ENCODE results near the gene ARMH3. TPM values are rescaled to one million over a fixed set of nuclear protein-coding genes. Genes with fewer than 3 reads are reported as not detected.

ARMH3 gene
- total RNA-seq, 4 donors from 2014 or later: 11.9 to 18.4 (median 17.9) TPM

DNA sequence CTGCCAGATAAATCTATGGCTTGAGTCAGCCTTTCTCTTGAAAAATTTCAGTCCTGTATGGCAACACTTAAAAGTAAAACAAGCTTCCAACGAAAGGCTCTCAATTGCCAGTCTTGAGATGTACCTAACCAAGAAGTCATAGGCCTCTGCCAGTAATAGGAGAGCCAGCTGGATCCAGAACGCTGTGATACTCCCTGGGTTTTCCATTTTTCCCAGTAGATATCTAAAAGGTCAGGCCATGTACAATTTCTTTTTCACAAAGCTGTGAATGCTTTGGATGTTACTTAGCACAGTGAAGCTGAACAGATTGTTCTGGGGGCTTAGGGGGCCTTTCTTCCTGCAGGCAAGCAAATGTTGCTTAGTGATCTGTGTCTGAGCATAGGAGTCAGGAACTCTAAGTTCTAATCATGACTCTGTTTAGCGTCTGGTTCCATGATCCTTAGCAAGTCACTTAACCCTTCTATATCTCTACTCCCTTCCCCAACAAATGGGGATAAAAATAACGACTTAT lies 86.5 kb downstream of the ARMH3 start:
- TF ChIP-seq, protein P1, sequence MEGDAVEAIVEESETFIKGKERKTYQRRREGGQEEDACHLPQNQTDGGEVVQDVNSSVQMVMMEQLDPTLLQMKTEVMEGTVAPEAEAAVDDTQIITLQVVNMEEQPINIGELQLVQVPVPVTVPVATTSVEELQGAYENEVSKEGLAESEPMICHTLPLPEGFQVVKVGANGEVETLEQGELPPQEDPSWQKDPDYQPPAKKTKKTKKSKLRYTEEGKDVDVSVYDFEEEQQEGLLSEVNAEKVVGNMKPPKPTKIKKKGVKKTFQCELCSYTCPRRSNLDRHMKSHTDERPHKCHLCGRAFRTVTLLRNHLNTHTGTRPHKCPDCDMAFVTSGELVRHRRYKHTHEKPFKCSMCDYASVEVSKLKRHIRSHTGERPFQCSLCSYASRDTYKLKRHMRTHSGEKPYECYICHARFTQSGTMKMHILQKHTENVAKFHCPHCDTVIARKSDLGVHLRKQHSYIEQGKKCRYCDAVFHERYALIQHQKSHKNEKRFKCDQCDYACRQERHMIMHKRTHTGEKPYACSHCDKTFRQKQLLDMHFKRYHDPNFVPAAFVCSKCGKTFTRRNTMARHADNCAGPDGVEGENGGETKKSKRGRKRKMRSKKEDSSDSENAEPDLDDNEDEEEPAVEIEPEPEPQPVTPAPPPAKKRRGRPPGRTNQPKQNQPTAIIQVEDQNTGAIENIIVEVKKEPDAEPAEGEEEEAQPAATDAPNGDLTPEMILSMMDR (IDR thresholded peaks at IDR 0.05; ENCODE audit: low read depth): no peak

DNA sequence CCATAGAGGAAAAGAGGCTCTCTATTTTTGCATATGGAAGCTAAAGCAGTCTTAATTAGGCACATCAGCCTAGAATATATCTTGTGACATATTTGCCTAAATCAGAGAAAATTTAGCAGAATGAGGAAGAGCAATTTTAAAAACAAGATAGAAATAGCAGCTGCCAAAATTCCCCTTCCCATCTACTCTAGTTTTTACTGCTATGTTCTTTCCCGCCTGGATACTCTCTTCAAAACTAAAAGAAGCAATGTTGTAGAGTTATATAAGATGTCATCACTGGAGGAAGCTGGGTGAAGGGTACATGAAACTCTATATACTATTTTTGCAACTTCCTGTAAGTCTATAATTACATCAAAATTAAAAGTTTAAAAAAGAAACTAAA lies 87.0 kb downstream of the ARMH3 start:
- TF ChIP-seq, protein P1 (IDR thresholded peaks at IDR 0.05; ENCODE audit: low read depth): no peak

DNA sequence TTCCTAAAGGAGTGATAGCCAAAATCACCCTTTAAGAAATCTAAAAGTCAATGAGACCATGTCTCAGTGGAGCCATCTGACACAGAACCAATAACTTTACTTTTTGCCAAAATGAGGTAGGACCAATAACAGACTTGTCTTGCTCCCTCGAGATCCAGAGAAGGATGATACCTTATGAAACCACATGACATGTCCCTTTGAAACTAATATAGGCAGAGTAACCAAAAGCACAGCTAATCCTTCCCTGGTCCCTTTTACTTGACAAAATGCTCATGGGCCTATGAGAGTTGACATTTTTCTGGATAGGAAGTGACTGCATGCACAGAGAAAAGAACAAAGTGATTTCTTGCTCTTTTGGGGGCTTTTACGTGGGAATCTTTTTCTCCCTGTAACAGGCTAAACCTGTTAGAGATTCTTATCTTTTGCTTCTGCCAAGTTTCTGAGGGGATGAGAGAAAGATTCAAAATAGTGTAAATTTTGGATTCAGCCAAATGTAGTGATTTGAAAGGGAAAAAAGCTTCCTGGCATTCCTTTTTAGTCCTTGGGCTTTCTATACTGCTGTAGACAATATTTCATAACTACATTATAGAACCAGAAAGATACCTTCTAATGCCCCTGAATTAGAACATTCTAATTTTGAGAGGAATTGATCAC lies 87.6 kb downstream of the ARMH3 start:
- TF ChIP-seq, protein P1 (IDR thresholded peaks at IDR 0.05; ENCODE audit: low read depth): no peak

DNA sequence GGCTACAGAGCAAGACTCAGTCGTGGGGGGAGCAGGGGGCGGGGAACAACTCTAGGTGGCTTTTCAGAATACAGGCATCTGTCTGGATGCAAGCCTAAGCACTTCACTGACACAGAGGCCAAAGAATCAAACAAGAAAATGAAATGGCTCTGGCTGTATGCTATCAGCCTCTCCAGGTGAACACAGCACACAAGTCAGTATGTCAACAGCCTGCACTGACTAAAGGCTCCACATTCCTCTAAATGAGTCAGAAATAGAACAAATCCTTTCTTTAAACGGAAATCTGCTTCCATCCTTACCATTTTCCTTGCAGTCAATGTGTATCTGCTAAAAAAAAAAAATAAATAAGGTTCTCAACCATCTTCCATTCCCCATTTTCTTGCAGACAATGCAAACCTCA lies 88.3 kb downstream of the ARMH3 start:
- TF ChIP-seq, protein P1 (IDR thresholded peaks at IDR 0.05; ENCODE audit: low read depth): no peak

DNA sequence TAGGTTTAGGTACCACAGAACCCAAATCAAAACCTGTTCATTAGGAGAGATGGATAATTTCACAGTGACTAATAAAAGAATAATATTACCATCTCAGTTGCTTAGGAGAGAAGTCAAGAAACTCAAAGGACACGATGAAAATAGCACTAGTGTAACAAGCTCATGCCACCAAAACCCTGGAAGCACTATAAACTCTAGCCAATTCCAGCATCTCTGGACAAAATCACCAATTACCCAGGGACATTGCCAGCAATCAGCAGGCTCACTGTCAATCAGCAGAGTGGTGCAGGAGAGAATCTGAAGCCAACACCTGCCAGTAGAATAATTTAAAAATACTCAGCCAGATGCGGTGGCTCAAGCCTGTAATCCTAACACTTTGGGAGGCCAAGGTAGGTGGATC lies 88.9 kb downstream of the ARMH3 start:
- TF ChIP-seq, protein P1 (IDR thresholded peaks at IDR 0.05; ENCODE audit: low read depth): no peak

DNA sequence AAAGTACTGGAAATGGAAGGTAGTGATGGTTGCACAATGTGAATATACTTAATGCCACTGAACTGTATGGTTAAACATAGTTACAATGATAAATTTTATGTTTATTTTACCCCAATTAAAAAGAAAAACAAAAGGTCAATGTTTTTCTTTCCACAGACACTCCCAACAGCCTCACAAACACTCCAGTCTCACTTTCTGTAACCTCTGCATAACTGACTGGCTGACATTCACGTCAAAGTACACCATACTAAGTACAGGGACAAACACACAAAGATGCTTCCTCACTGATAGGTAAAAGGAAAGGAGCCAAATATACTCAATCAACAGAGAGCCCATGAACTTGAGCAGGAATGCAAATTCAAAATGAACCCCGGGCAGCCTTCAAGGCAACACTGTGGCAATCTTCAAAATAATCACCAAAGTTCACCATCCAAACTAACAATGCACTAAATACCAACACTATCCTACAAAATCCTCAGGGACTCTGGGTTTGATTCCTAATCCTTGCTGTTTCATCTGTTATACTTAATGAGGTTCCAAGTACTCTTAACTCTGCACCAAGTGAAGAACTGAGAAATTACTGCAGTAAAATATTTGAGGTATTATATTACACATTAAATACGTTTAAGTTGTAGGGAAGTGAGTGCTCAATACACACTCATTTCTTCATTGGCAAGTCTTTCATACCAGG lies 90.8 kb downstream of the ARMH3 start:
- TF ChIP-seq, protein P1 (IDR thresholded peaks at IDR 0.05; ENCODE audit: low read depth): no peak
